HCT116 (cell line): ENCODE results near the gene MEIS1. TPM values are rescaled to one million over a fixed set of nuclear protein-coding genes. Genes with fewer than 3 reads are reported as not detected.

ENCODE experiments used
- ATAC-seq: fragments of 200-7000 bp; cut with Tn5 transposase; 2 replicates; pipeline ENCODE4 v1.9.1; 2020; ENCODE audit warnings: mild to moderate bottlenecking, moderate library complexity
- BruUV-seq: library from RNA; stranded (reverse); fragments of 400-500 nt; replicated peaks from 2 replicates; lab custom pipeline; 2021; lab: Mats Ljungman, UMichigan
- CTCF ChIA-PET: fragments of 300-600 bp; sonication (Branson Sonifier 250); formaldehyde crosslinking; loops from one replicate; lab custom pipeline; 2021; ENCODE audit warnings: antibody characterized with exemption; lab: Charles Lee
- POLR2A ChIA-PET: fragments of 300-600, 350-600 bp; sonication (Branson Sonifier 250); formaldehyde crosslinking; loops from one replicate; lab custom pipeline; 2021; ENCODE audit warnings: antibody characterized with exemption; lab: Charles Lee
- RAD21 ChIA-PET, 2 experiments: fragments of 300-600 bp; sonication (Branson Sonifier 250); formaldehyde crosslinking; loops; one replicate each; lab custom pipeline; 2023; ENCODE audit warnings: low total read pairs in 2 of 2; ENCODE audit not compliant: uncharacterized antibody in 2 of 2, unreplicated experiment in 2 of 2, low non-redundant PET in 1 of 2; lab: Charles Lee
- DNase-seq: peaks from one replicate; pipeline ENCODE4 v3.0.0-alpha.2; 2010; ENCODE audit warnings: low read depth, low spot score
- H2AFZ ChIP-seq: fragments of 200-600 bp; shearing (Covaris generic), sonication (generic); 2 replicates; pipeline ENCODE4 v1.6.1; 2017; ENCODE audit warnings: low read depth, mixed run types, mixed read lengths, antibody characterized with exemption, low read length; ENCODE audit not compliant: poor library complexity, severe bottlenecking
- H3K27ac ChIP-seq: 2 replicates; pipeline ENCODE4 v1.5.1; 2012; ENCODE audit warnings: low read depth, low read length
- H3K27me3 ChIP-seq: fragments of 200-600 bp; sonication (generic); 2 replicates; pipeline ENCODE4 v1.6.1; 2016; ENCODE audit warnings: mixed run types, low read length, mixed read lengths; ENCODE audit not compliant: insufficient read depth
- H3K36me3 ChIP-seq, 2 experiments: fragments of 200-500 bp in 1 of 2; fragments of 200-600 bp in 1 of 2; sonication (Bioruptor generic) in 1 of 2; sonication (generic) in 1 of 2; 2 replicates each; pipeline versions ENCODE4 v1.5.1 to v1.6.1; 2014 to 2016; ENCODE audit warnings: low read length in 2 of 2, inconsistent platforms in 1 of 2, mixed read lengths in 1 of 2, mixed run types in 1 of 2; ENCODE audit not compliant: insufficient read depth in 2 of 2, control insufficient read depth in 1 of 2
- H3K4me1 ChIP-seq, 2 experiments: fragments of 200-600 bp in 1 of 2; sonication (generic) in 1 of 2; 2 replicates each; pipeline versions ENCODE4 v1.5.1 to v1.6.1; 2012 to 2017; ENCODE audit warnings: low read length in 2 of 2, inconsistent platforms in 1 of 2, mild to moderate bottlenecking in 1 of 2, mixed read lengths in 1 of 2, mixed run types in 1 of 2, moderate library complexity in 1 of 2; ENCODE audit not compliant: insufficient read depth in 2 of 2, control insufficient read depth in 1 of 2
- H3K4me2 ChIP-seq: fragments of 200-600 bp; sonication (generic); 2 replicates; pipeline ENCODE4 v1.6.1; 2017; ENCODE audit warnings: mixed run types, low read length, mixed read lengths
- H3K4me3 ChIP-seq, 2 experiments: fragments of 200-600 bp in 1 of 2; sonication (generic) in 1 of 2; replicated peaks in 1 of 2; 2 replicates each; pipeline ENCODE4 v1.5.1; 2011 to 2016; ENCODE audit warnings: low read length in 2 of 2, control low read depth in 1 of 2, low read depth in 1 of 2, mild to moderate bottlenecking in 1 of 2, mixed read lengths in 1 of 2, mixed run types in 1 of 2
- H3K79me2 ChIP-seq: fragments of 200-600 bp; sonication (generic); 2 replicates; pipeline ENCODE4 v1.6.1; 2017; ENCODE audit warnings: mild to moderate bottlenecking, mixed run types, low read length, moderate library complexity, mixed read lengths; ENCODE audit not compliant: insufficient read depth
- H3K9ac ChIP-seq: fragments of 200-600 bp; sonication (generic); 2 replicates; pipeline ENCODE4 v1.6.1; 2016; ENCODE audit warnings: low read length, mixed read lengths
- H3K9me2 ChIP-seq: fragments of 200-600 bp; sonication (generic), shearing (Covaris generic); 2 replicates; pipeline ENCODE4 v1.6.1; 2017; ENCODE audit warnings: mixed run types, mild to moderate bottlenecking, moderate library complexity; ENCODE audit not compliant: insufficient read depth
- H3K9me3 ChIP-seq, 2 experiments: fragments of 200-500 bp in 1 of 2; fragments of 200-600 bp in 1 of 2; sonication (Bioruptor generic) in 1 of 2; sonication (generic) in 1 of 2; 2 replicates each; pipeline ENCODE4 v1.6.1; 2014 to 2017; ENCODE audit warnings: low read length in 2 of 2, mixed read lengths in 2 of 2, inconsistent platforms in 1 of 2, low read depth in 1 of 2, mild to moderate bottlenecking in 1 of 2, mixed run types in 1 of 2, moderate library complexity in 1 of 2; ENCODE audit not compliant: control insufficient read depth in 1 of 2, insufficient read depth in 1 of 2
- H4K20me1 ChIP-seq: fragments of 200-600 bp; sonication (generic), shearing (Covaris generic); 2 replicates; pipeline ENCODE4 v1.6.1; 2017; ENCODE audit warnings: mixed run types, mild to moderate bottlenecking, moderate library complexity; ENCODE audit not compliant: insufficient read depth
- ATF3 ChIP-seq: IDR thresholded peaks from 2 replicates; pipeline ENCODE4 v1.6.1; 2012
- CEBPB ChIP-seq: IDR thresholded peaks from 2 replicates; pipeline ENCODE4 v1.6.1; 2012; ENCODE audit warnings: low read depth
- CTCF ChIP-seq, 3 experiments: fragments of 200-600 bp in 1 of 3; sonication (generic) in 1 of 3; IDR thresholded peaks in 2 of 3; conservative IDR thresholded peaks in 1 of 3; 2 replicates each; pipeline ENCODE4 v1.5.1; 2012 to 2017; ENCODE audit warnings: low read depth in 2 of 3, low read length in 2 of 3, antibody characterized with exemption in 1 of 3, borderline replicate concordance in 1 of 3, control low read depth in 1 of 3, mild to moderate bottlenecking in 1 of 3, mixed read lengths in 1 of 3, mixed run types in 1 of 3, moderate library complexity in 1 of 3; ENCODE audit not compliant: insufficient read depth in 1 of 3
- EGR1 ChIP-seq: IDR thresholded peaks from 2 replicates; pipeline ENCODE4 v1.6.1; 2012; ENCODE audit warnings: low read depth
- EZH2 ChIP-seq: fragments of 200-600 bp; sonication (generic); IDR thresholded peaks from 2 replicates; pipeline ENCODE4 v1.6.1; 2017; ENCODE audit warnings: antibody characterized with exemption, mixed run types
- JUND ChIP-seq: IDR thresholded peaks from 2 replicates; pipeline ENCODE4 v1.6.1; 2012
- POLR2AphosphoS5 ChIP-seq: IDR thresholded peaks from 2 replicates; pipeline ENCODE4 v1.6.1; 2011; ENCODE audit warnings: mild to moderate bottlenecking, low read depth, low read length, moderate library complexity
- ZBTB33 ChIP-seq: IDR thresholded peaks from 2 replicates; pipeline ENCODE4 v1.6.1; 2011; ENCODE audit warnings: mild to moderate bottlenecking, low read length, moderate library complexity; ENCODE audit not compliant: insufficient replicate concordance; ENCODE audit errors: extremely low read depth
- ZFX ChIP-seq: fragments of 450-650 bp; IDR thresholded peaks from 2 replicates; pipeline ENCODE4 v1.6.1; 2017
- intact Hi-C: fragments of 100-400 bp; cut with micrococcal nuclease; formaldehyde crosslinking; loops from 2 replicates; pipeline ENCODE4 v1.10.0; 2022
- total RNA-seq: library from RNA; stranded (reverse); gene quantifications from one replicate; pipeline ENCODE4 v1.2.1, GENCODE V29; 2021; ENCODE audit not compliant: unreplicated experiment

The MEIS1 gene
- total RNA-seq, 1 experiment from 2014 or later: 0.32 TPM

- Histone ChIP-seq H3K4me2 (no peak overlapping the region), H2AFZ (no peak overlapping the region), H3K79me2 (no peaks in the 10 kb centered on the region), H3K9ac (no peak overlapping the region), H3K9me2 (no peaks in the 10 kb centered on the region), H3K27ac (no peak overlapping the region), H3K4me3 (no peak overlapping the region), H3K9me3 (no peaks in the 10 kb centered on the region; a peak in 1 of 4 replicates), H4K20me1 (no peaks in the 10 kb centered on the region), H3K36me3 (no peaks in the 10 kb centered on the region), H3K4me1 (no peaks in the 10 kb centered on the region), H3K27me3 (no peaks in the 10 kb centered on the region)
- TF ChIP-seq ZFX (no peak), JUND (no peak), EZH2 (no peak), CTCF (IDR thresholded peaks at IDR 0.05 in 2 of 3, conservative IDR thresholded peaks at IDR 0.05 in 1 of 3; ENCODE audit: borderline replicate concordance in 1 of 3, insufficient read depth in 1 of 3, low read depth in 2 of 3, low read length in 2 of 3) (no peak), CEBPB (no peak), ZBTB33 (no peak), ATF3 (no peak), EGR1 (no peak), POLR2AphosphoS5 (no peak)
- intact Hi-C loops: no loop called here
- ATAC-seq (no peak), DNase-seq (no peak)
- ChIA-PET CTCF (no interaction called here), POLR2A (no interaction called here), RAD21 (no interaction called here)
- BruUV-seq: no TSS peak
Observed at GRCh38 chr2:66461001-66461663, 26.2 kb downstream of the MEIS1 start.
